K562 (cell line): ENCODE measurements around the gene B9D2. TPM values are rescaled to one million over a fixed set of nuclear protein-coding genes. Genes with fewer than 3 reads are reported as not detected.

Experiments used
- ATF3 ChIP-seq, 2 experiments: fragments of 450-650 bp in 1 of 2; sonication (generic) in 1 of 2; formaldehyde crosslinking in 1 of 2; IDR thresholded peaks in 1 of 2; conservative IDR thresholded peaks in 1 of 2; 2 replicates each; pipeline versions ENCODE4 v1.6.1 to v1.8.1; 2016 to 2023; ENCODE audit warnings: mild to moderate bottlenecking in 2 of 2, moderate library complexity in 2 of 2, inconsistent platforms in 1 of 2, missing genetic modification reagents in 1 of 2
- CEBPB ChIP-seq: fragments of 450-650 bp; IDR thresholded peaks from 2 replicates; pipeline ENCODE4 v1.6.1; 2016; ENCODE audit warnings: missing genetic modification characterization, missing compliant biosample characterization
- ERF ChIP-seq: fragments of 450-650 bp; formaldehyde crosslinking; IDR thresholded peaks from 2 replicates; pipeline ENCODE4 v1.4.0; 2020; ENCODE audit warnings: mild to moderate bottlenecking, mixed read lengths
- ESRRB ChIP-seq: fragments of 250-450 bp; sonication (Bioruptor Pico); IDR thresholded peaks from 2 replicates; pipeline ENCODE4 v1.5.0; 2020; ENCODE audit warnings: mild to moderate bottlenecking, moderate library complexity, borderline replicate concordance
- GTF2A2 ChIP-seq: IDR thresholded peaks from 2 replicates; pipeline ENCODE4 v1.6.1; 2016; ENCODE audit warnings: mild to moderate bottlenecking, missing genetic modification characterization, missing compliant biosample characterization
- HDAC1 ChIP-seq, 2 experiments: fragments of 450-650 bp; IDR thresholded peaks; 2 replicates each; pipeline ENCODE4 v1.6.1; 2016 to 2017; ENCODE audit warnings: inconsistent platforms in 1 of 2, mild to moderate bottlenecking in 1 of 2, moderate library complexity in 1 of 2
- HSF4 ChIP-seq: fragments of 250-450 bp; sonication (Bioruptor Pico); IDR thresholded peaks from 2 replicates; pipeline ENCODE4 v2.1.2; 2022; ENCODE audit warnings: mild to moderate bottlenecking, moderate library complexity, borderline replicate concordance
- ILK ChIP-seq: fragments of 450-650 bp; IDR thresholded peaks from 2 replicates; pipeline ENCODE4 v1.6.1; 2016; ENCODE audit warnings: missing genetic modification characterization, low read depth, mild to moderate bottlenecking, missing compliant biosample characterization, moderate library complexity, borderline replicate concordance
- KAT8 ChIP-seq: fragments of 450-650 bp; IDR thresholded peaks from 2 replicates; pipeline ENCODE4 v1.6.1; 2016; ENCODE audit warnings: low read depth, mild to moderate bottlenecking
- KLF13 ChIP-seq: fragments of 450-650 bp; IDR thresholded peaks from 2 replicates; pipeline ENCODE4 v1.6.1; 2016; ENCODE audit warnings: missing genetic modification characterization, low read depth, mild to moderate bottlenecking, missing compliant biosample characterization, moderate library complexity, borderline replicate concordance
- MTA3 ChIP-seq: fragments of 450-650 bp; formaldehyde crosslinking; IDR thresholded peaks from 2 replicates; pipeline ENCODE4 v1.6.1; 2017; ENCODE audit warnings: mild to moderate bottlenecking, borderline replicate concordance
- NONO ChIP-seq, 2 experiments: fragments of 200-400 bp in 1 of 2; fragments of 450-650 bp in 1 of 2; formaldehyde crosslinking in 1 of 2; IDR thresholded peaks; 2 replicates each; pipeline ENCODE4 v1.6.1; 2017; ENCODE audit warnings: low read depth in 2 of 2, mild to moderate bottlenecking in 2 of 2, moderate library complexity in 2 of 2, low read length in 1 of 2
- POLR2A ChIP-seq: fragments of 450-650 bp; conservative IDR thresholded peaks from 2 replicates; pipeline ENCODE4 v1.6.1; 2016
- PYGO2 ChIP-seq: fragments of 450-650 bp; IDR thresholded peaks from 2 replicates; pipeline ENCODE4 v1.6.1; 2016; ENCODE audit warnings: mild to moderate bottlenecking, missing genetic modification characterization, moderate library complexity, missing compliant biosample characterization
- RB1 ChIP-seq: fragments of 450-650 bp; IDR thresholded peaks from 2 replicates; pipeline ENCODE4 v1.6.1; 2017; ENCODE audit warnings: low read depth, mild to moderate bottlenecking
- TAF1 ChIP-seq: IDR thresholded peaks from 2 replicates; pipeline ENCODE4 v1.6.1; 2011; ENCODE audit warnings: mild to moderate bottlenecking, low read length, moderate library complexity; ENCODE audit not compliant: insufficient read depth, control insufficient read depth, severe bottlenecking; ENCODE audit errors: extremely low read depth
- TCF3 ChIP-seq: sonication (generic); formaldehyde crosslinking; IDR thresholded peaks from 2 replicates; pipeline ENCODE4 v1.4.0; 2020; ENCODE audit warnings: mild to moderate bottlenecking, missing genetic modification reagents
- ZBTB9 ChIP-seq: fragments of 450-650 bp; formaldehyde crosslinking; IDR thresholded peaks from 2 replicates; pipeline ENCODE4 v1.4.0; 2020; ENCODE audit warnings: mild to moderate bottlenecking, moderate library complexity
- ZKSCAN3 ChIP-seq: fragments of 250-450 bp; sonication (Bioruptor Pico); IDR thresholded peaks from 2 replicates; pipeline ENCODE4 v1.4.0; 2020
- ZNF197 ChIP-seq: fragments of 200-800 bp; sonication (Bioruptor generic); IDR thresholded peaks from 2 replicates; pipeline ENCODE4 v1.6.1; 2016; ENCODE audit warnings: low read depth, missing genetic modification characterization, missing compliant biosample characterization
- ZNF408 ChIP-seq: fragments of 250-450 bp; sonication (Bioruptor Pico); IDR thresholded peaks from 2 replicates; pipeline ENCODE4 v1.4.0; 2020; ENCODE audit warnings: low read depth, mild to moderate bottlenecking, moderate library complexity
- polyA plus RNA-seq, 8 experiments: library from polyadenylated mRNA; depleted of rRNA in 4 of 8; stranded (reverse) in 5 of 8; unstranded in 3 of 8; fragments of >200 nt; fragmentation: Nextera tagmentation in 2 of 8; fragmentation: Illumina TruSeq in 1 of 8; extraction: Ambion mirVana in 2 of 8; extraction: Trizol in 1 of 8; gene quantifications; 2 replicates each; pipeline versions ENCODE4 v1.2.1 to v1.2.3, GENCODE V29; 2011 to 2014; ENCODE audit warnings: inconsistent platforms in 1 of 8, missing spikeins in 1 of 8
- total RNA-seq, 7 experiments: library from RNA; depleted of rRNA in 6 of 7; stranded (reverse); fragments of >200 nt in 6 of 7; fragmentation: Illumina TruSeq in 2 of 7; extraction: Trizol in 2 of 7; gene quantifications; 2 replicates each; pipeline versions ENCODE4 v1.2.1 to v1.2.3, GENCODE V29; 2011 to 2021; ENCODE audit warnings: low replicate concordance in 1 of 7
- TF ChIP-seq, protein P1 (sequence below): fragments of 250-450 bp; sonication (Bioruptor Pico); IDR thresholded peaks from 2 replicates; pipeline ENCODE4 v1.5.0; 2020; ENCODE audit warnings: mild to moderate bottlenecking, borderline replicate concordance

B9D2 gene
- total and polyA plus RNA-seq, 9 of the 15 experiments (the other 6 are each of a cell fraction or from before 2014, with no cell fraction given) = 0.83 to 6.9 (median 2.8) TPM

DNA sequence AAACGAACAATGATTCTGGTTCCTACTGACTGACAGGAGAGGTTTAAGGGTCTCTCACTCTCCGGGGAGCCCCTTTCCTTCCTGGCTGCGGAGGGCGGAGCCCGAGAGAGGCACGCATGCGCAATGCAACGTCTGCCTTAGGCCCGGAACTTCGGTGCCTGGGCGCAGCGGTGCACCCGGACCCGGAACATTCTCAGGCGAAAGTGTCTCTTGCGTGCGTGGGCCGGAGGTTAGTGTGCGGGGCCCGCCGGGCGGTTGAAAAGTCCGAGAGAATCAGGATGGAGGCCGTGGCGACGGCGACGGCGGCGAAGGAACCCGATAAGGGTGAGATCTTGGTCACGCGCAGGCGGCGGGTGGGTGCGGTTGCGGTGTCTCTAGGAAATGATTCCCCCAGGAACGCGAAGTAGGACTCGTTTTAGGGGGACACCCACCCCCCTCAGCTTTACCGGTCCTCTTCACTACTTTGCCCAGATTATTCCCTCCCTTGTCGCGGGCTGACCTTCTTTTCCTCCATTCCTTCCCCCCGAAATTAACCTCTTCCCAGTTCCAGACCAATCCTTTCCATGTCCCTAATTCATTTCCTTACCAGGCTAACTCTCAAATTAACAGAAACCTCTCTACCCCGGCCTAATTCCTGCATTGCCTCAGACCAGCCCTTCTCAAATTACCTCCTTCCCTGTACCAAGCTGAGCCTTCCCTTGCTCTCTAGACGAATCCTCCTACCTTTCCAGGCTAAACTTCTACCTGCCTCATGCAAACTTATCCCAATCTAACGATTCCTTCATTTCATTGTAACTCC lies 53.7 kb downstream of the B9D2 start, which contains the start of gene CCDC97 (continued):
- no peak for TF ChIP-seq ZBTB9 (CRISPR knock-in tag)
- no peak for TF ChIP-seq TCF3 (CRISPR knock-in tag)
- TF ChIP-seq ATF3 (IDR thresholded peaks at IDR 0.05) = peak; percentile 58
- TF ChIP-seq ATF3 (CRISPR knock-in tag; conservative IDR thresholded peaks at IDR 0.05) = no peak
- peak; percentile 33; the same call in 1 of the 2 replicates for TF ChIP-seq ZNF197 (CRISPR knock-in tag)
- TF ChIP-seq ILK (tag) = no peak
- TF ChIP-seq ESRRB (CRISPR knock-in tag) = no peak
- TF ChIP-seq ERF (CRISPR knock-in tag) = peak; percentile 88; the same call in 1 of the 2 replicates
- peak; percentile 95; the same call in 1 of the 2 replicates for TF ChIP-seq MTA3
- no peak for TF ChIP-seq ZKSCAN3 (CRISPR knock-in tag)
- peak in 1 of 2 experiments; percentile 92; a peak in 2 of 4 replicates for TF ChIP-seq NONO (IDR thresholded peaks at IDR 0.05; ENCODE audit: low read depth in 2 of 2, low read length in 1 of 2)
- TF ChIP-seq KLF13 (tag) = peak; percentile 94
- no peak; the same call in 1 of the 2 replicates for TF ChIP-seq PYGO2 (tag)
- peak; percentile 60 for TF ChIP-seq CEBPB (tag)
- TF ChIP-seq RB1 = peak; percentile 46
- no peak for TF ChIP-seq ZNF408
- 0 out of 2 replicates have a peak, but pooled peaks have one; percentile 61 for TF ChIP-seq KAT8
- TF ChIP-seq, protein P1, sequence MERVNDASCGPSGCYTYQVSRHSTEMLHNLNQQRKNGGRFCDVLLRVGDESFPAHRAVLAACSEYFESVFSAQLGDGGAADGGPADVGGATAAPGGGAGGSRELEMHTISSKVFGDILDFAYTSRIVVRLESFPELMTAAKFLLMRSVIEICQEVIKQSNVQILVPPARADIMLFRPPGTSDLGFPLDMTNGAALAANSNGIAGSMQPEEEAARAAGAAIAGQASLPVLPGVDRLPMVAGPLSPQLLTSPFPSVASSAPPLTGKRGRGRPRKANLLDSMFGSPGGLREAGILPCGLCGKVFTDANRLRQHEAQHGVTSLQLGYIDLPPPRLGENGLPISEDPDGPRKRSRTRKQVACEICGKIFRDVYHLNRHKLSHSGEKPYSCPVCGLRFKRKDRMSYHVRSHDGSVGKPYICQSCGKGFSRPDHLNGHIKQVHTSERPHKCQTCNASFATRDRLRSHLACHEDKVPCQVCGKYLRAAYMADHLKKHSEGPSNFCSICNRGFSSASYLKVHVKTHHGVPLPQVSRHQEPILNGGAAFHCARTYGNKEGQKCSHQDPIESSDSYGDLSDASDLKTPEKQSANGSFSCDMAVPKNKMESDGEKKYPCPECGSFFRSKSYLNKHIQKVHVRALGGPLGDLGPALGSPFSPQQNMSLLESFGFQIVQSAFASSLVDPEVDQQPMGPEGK (CRISPR knock-in tag) = peak; percentile 24; the same call in 1 of the 2 replicates
- TF ChIP-seq GTF2A2 (tag) = peak; percentile 89
- peak; percentile 88 for TF ChIP-seq TAF1
- TF ChIP-seq POLR2A = peak; percentile 92
- peak; percentile 57 to 96; a peak in 2 of 4 replicates for TF ChIP-seq HDAC1 (IDR thresholded peaks at IDR 0.05)
- TF ChIP-seq HSF4 = no peak
